Measurements from ENCODE around the gene HDAC4.

Gene HDAC4

GRCh38 chr2:239343946-239344856, 56.6 kb downstream of the HDAC4 start:
- H3K4me1 Mint-ChIP-seq = peaks cover 23% of the 10 kb centered on the region

GRCh38 chr2:239343460-239343859, 57.4 kb downstream of the HDAC4 start:
- Mint-ChIP-seq H3K4me1 (peaks cover 30% of the 10 kb centered on the region), H3K27me3 (peaks cover 9% of the 10 kb centered on the region), H3K9me3 (no peaks in the 10 kb centered on the region), H3K4me3 (no peak overlapping the region), H3K27ac (no peak overlapping the region)
- DNase-seq = no peak
- no peak for ATAC-seq

More at GRCh38 chr2:239343946-239344856, 56.6 kb downstream of the HDAC4 start:
- ATAC-seq (no peak), DNase-seq (no peak)
- Mint-ChIP-seq H3K27me3 (peaks cover 7% of the 10 kb centered on the region), H3K4me3 (no peak overlapping the region), H3K9me3 (no peaks in the 10 kb centered on the region), H3K27ac (no peak overlapping the region)

- Mint-ChIP-seq H3K4me3 (no peak overlapping the region), H3K9me3 (no peaks in the 10 kb centered on the region), H3K4me1 (peaks cover 40% of the 10 kb centered on the region), H3K27me3 (peaks cover 15% of the 10 kb centered on the region), H3K27ac (no peak overlapping the region)
- ATAC-seq = no peak
- no peak for DNase-seq
Measured at GRCh38 chr2:239341840-239342239, 59.0 kb downstream of the HDAC4 start.

GRCh38 chr2:239341146-239341732, 59.6 kb downstream of the HDAC4 start:
- no peak for ATAC-seq
- H3K27ac Mint-ChIP-seq = peak overlapping the region in 1 of 2 donors; percentile 21
- H3K4me1 Mint-ChIP-seq = peaks cover 40% of the 10 kb centered on the region

GRCh38 chr2:239339726-239340601, 60.9 kb downstream of the HDAC4 start:
- Mint-ChIP-seq H3K27me3 (peaks cover 15% of the 10 kb centered on the region), H3K9me3 (no peaks in the 10 kb centered on the region), H3K27ac (peak overlapping the region; percentile 41 to 68), H3K4me3 (peak overlapping the region; percentile 16 to 64), H3K4me1 (peaks cover 40% of the 10 kb centered on the region)
- DNase-seq = peak; percentile 44 to 72
- ATAC-seq = peak; percentile 95

More at GRCh38 chr2:239341146-239341732, 59.6 kb downstream of the HDAC4 start:
- no peak for DNase-seq
- Mint-ChIP-seq H3K4me3 (no peak overlapping the region), H3K27me3 (peaks cover 15% of the 10 kb centered on the region), H3K9me3 (no peaks in the 10 kb centered on the region)

GRCh38 chr2:239339241-239339640, 61.6 kb downstream of the HDAC4 start:
- no peak for ATAC-seq
- Mint-ChIP-seq H3K27me3 (peaks cover 15% of the 10 kb centered on the region), H3K4me1 (peaks cover 40% of the 10 kb centered on the region), H3K27ac (peak overlapping the region; percentile 41 to 68), H3K9me3 (no peaks in the 10 kb centered on the region), H3K4me3 (peak overlapping the region; percentile 16 to 64)
- DNase-seq = no peak

- Mint-ChIP-seq H3K4me1 (peaks cover 40% of the 10 kb centered on the region), H3K27ac (peak overlapping the region in 1 of 2 donors; percentile 27), H3K27me3 (peaks cover 15% of the 10 kb centered on the region), H3K9me3 (no peaks in the 10 kb centered on the region), H3K4me3 (no peak overlapping the region)
- ATAC-seq = no peak
- no peak for DNase-seq
Measured at GRCh38 chr2:239337877-239338484, 62.8 kb downstream of the HDAC4 start.

- no peak overlapping the region for H3K27ac Mint-ChIP-seq
- H3K4me1 Mint-ChIP-seq = peaks cover 40% of the 10 kb centered on the region
- ATAC-seq = no peak
- DNase-seq = no peak
- H3K4me3 Mint-ChIP-seq = no peak overlapping the region
- H3K9me3 Mint-ChIP-seq = no peaks in the 10 kb centered on the region
- H3K27me3 Mint-ChIP-seq = peaks cover 15% of the 10 kb centered on the region
Measured at GRCh38 chr2:239337122-239337876, 63.5 kb downstream of the HDAC4 start.

- Mint-ChIP-seq H3K27ac (no peak overlapping the region), H3K4me1 (peaks cover 53% of the 10 kb centered on the region), H3K27me3 (no peaks in the 10 kb centered on the region), H3K4me3 (peak overlapping the region in 1 of 2 donors; percentile 33), H3K9me3 (no peaks in the 10 kb centered on the region)
- DNase-seq (no peak), ATAC-seq (no peak)
Measured at GRCh38 chr2:239331560-239331959, 69.3 kb downstream of the HDAC4 start.

- no peak overlapping the region for H3K27ac Mint-ChIP-seq
- peak overlapping the region in 1 of 2 donors; percentile 54 for H3K4me3 Mint-ChIP-seq
Measured at GRCh38 chr2:239330836-239331235, 70.0 kb downstream of the HDAC4 start.

GRCh38 chr2:239329972-239330572, 70.7 kb downstream of the HDAC4 start:
- Mint-ChIP-seq H3K27me3 (no peaks in the 10 kb centered on the region), H3K4me3 (no peak overlapping the region), H3K9me3 (no peaks in the 10 kb centered on the region), H3K27ac (peak overlapping the region in 1 of 2 donors; percentile 94), H3K4me1 (peaks cover 65% of the 10 kb centered on the region)
- DNase-seq (no peak), ATAC-seq (no peak)

More at GRCh38 chr2:239330836-239331235, 70.0 kb downstream of the HDAC4 start:
- Mint-ChIP-seq H3K4me1 (peaks cover 60% of the 10 kb centered on the region), H3K9me3 (no peaks in the 10 kb centered on the region), H3K27me3 (no peaks in the 10 kb centered on the region)
- ATAC-seq = no peak
- no peak for DNase-seq

- Mint-ChIP-seq H3K27ac (peak overlapping the region in 1 of 2 donors; percentile 63), H3K9me3 (no peaks in the 10 kb centered on the region), H3K4me1 (peaks cover 71% of the 10 kb centered on the region), H3K4me3 (no peak overlapping the region), H3K27me3 (no peaks in the 10 kb centered on the region)
- ATAC-seq (no peak), DNase-seq (no peak)
Measured at GRCh38 chr2:239329284-239329971, 71.4 kb downstream of the HDAC4 start.

GRCh38 chr2:239328351-239329191, 72.2 kb downstream of the HDAC4 start:
- Mint-ChIP-seq H3K4me1 (peaks cover 79% of the 10 kb centered on the region), H3K4me3 (peak overlapping the region in 1 of 2 donors; percentile 63), H3K9me3 (no peaks in the 10 kb centered on the region), H3K27ac (peak overlapping the region in 1 of 2 donors; percentile 87), H3K27me3 (no peaks in the 10 kb centered on the region)
- DNase-seq (no peak), ATAC-seq (no peak)

Data from stimulated activated naive CD8-positive, alpha-beta T cell treated with anti-CD3 and anti-CD28 coated beads, Interleukin-15, amount 100 ng/mL, for 72 hours (primary cell).